NAMALWA (cell line): ENCODE results near the gene STARD3.
A peak's percentile ranks its signal among the peaks of the same experiment; 100 is the strongest.

ENCODE experiments used
- DNase-seq: peaks from one replicate; pipeline ENCODE4 v3.0.0-alpha.2; 2015; ENCODE audit warnings: low spot score

Gene STARD3

DNA sequence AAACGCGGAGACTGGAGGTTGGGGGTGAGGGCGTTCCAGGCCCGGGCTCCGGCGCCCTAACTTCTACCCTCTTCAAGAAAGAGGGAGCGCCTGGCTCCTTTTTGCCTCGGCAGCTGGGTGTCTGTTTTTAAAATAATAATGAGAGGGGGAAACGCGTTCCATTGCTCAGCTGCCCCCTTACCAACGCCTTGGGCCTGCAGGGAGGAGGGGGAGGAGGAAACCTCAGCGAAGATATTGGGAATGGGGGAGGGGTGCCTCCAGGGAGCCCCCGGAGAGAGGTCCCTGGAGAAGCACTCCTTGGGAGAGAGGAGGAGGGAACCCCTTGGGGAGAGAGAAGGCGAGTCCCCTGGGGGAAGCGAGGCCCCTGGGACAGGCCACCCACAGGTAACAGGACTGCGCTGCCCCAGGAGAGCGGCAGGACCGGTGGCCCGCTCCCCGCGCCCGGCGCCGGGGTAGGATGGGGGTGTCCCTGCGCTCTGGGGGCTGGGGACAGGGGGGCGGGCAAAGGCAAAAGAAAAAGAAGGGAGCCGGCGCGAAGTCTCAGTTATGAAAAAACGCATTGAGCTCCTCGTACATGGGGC is 31.9 kb upstream of the STARD3 start:
- DNase-seq: no peak

DNA sequence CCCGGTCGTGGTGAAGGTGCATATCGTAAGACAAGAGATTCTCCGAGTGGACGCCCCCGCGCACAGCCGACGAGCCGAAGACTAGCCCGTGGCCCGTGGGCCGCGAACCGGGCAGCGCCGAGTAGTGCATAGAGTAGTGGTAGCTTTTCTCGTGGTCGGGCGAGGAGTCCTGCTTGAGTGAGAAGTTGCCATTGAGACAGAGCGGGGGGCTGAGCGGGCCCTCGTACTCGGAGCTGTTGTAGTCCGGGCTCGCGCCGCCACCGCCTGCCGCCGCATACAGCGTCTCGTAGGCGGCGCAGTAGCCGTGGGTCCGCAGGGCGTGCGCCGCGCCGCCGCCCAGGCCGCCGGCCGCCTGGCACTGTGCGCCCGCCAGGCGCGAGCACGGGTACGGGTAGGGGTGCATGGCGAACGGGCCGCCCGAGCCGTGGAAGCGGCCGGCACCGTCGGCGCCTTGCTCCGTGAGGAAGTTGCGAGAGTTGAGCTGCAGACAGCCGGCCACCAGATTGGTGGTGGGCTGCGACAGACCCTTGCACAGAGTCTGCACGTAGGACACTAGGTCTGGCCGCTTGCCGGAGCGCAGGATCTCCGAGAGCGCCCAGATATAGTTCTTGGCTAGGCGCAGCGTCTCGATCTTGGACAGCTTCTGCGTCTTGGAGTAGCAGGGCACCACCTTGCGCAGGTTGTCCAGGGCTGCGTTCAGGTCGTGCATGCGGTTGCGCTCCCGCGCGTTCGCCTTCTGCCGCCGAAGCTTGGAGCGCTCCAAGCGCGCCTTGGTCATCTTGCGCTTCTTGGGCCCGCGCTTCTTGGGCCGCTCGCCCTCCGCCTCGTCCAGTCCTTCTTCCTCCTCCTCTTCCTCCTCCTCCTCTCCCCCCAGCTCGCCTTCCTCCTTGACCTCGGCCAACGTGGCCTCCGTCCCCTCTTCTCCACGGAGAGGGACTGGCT is 31.2 kb upstream of the STARD3 start:
- no peak for DNase-seq

DNA sequence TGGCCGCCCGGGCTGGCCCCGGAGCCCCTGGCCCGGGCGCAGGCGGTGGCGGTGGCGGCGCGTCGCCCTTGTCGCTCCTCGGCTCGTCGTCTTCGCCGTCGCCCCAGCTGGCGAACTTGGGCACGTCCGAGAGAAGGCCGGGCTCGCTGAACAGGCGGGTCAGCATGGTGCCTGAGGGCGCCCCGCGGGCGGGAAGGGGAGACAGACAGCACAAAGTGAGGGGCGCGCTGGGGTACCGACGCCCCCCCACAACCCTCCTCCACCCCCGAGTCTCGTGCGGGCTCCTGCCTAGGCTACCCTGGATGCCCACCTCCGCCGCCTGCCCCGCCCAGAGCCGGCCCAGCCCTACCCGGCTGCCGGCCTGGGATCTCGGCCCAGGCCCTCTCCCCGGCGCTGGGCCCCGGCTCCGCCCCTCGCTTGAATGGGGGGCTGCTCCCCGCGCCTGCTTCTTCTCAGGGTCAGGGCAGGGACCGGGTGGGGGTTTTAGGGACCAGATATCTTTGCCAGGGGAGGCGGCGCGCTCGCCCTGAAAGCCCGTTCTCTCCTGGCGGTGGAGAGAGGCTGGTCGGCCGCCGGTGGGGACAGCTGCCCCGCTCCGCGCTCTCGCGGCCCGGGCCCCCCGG is 30.4 kb upstream of the STARD3 start:
- no peak for DNase-seq

DNA sequence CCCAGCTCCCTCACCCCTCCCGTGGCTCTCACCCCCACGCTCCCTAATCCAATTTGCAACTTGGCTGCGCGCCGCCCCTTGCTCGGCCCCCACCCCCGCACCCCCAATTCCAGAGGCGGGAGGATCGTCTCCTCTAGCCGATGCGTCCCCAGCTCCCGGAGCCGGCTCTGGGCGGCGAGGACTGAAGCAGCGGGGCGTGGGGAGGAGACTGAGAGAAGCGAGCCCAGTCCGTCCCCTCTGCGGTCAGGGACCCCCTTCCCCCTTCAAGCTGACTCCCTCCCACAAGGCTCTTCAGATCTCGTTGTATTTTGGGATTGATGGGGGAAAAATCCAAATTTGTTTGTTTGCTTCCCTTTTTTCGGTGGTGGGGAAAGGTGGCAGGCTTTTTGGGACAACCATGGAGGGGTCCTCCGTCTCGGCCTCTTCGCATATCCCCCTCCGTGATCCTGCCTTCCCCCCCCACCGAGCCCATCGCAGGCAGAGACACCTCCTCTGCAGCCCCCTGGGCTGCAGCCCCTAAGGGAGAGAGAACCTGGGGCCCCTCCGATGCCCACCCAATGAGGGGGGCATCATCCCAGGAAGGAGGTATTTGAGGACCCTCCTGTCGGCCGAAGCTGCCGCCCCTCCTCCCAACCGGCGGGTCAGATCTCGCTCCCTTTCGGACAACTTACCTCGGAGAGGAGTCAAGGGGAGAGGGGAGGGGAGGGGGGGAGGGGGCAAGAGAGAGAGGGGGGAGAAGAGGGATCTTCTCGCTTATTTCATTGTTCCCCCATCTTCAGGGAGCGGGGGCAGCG is 29.7 kb upstream of the STARD3 start:
- no peak for DNase-seq

DNA sequence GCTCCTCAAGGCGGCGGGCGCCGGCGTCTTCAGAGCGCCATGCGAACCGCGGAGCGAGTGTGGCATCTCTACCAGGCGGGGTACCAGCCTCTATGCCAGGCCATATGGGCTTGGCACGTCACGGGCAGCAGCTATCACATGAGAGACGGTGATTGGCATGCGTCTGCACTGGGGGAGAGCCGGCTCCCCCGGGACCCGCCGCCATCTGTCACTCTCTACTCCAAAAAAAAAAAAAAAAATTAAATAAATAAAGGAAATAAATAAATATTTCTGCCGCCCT is 29.2 kb upstream of the STARD3 start, which contains the start of gene NEUROD2:
Gene NEUROD2, minus strand, starts transcription at position 70 of the 280 bp plus-strand sequence. CDS start 1,321 bp downstream, outside the sequence.
- DNase-seq: no peak

DNA sequence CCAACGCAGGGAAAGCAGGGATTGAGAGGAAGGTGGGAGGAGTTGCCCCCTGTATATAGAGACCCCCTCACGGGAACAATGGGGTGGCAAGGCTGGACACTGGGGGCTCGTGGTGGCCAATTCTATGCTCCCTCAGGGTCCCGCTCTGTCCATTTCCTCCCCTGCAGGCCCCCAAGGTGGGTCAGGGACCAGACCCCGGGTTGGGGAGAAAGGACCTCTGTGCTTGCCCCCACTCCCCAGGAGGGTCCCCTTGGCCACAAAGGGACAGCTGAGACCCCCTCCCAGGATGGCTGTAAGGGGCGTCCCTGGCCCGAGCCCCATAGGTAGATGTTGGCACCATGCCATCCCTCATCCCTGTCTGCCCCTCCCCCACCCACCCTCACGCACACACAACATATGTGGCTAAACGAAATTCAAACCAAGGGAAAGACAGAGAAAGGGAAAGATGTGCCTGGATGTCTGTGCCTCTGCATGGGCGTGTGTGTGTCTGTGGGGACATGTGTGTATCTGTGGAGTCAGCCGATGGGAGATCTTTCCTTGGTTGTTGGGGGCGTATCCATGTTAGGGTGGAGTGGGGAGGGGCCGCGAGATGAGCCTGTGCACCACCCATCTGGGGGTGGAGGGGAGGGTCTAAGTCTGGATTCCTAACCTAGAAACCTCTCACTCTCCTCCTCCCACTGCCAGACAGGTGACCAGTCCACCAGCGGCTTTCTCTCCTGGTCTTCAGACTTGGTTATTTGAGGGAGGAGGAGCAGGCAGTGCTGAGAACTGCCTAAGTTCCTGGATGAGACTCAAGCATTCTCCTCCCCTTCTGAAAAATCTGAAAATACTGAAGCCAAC is 28.6 kb upstream of the STARD3 start:
- DNase-seq: no peak

DNA sequence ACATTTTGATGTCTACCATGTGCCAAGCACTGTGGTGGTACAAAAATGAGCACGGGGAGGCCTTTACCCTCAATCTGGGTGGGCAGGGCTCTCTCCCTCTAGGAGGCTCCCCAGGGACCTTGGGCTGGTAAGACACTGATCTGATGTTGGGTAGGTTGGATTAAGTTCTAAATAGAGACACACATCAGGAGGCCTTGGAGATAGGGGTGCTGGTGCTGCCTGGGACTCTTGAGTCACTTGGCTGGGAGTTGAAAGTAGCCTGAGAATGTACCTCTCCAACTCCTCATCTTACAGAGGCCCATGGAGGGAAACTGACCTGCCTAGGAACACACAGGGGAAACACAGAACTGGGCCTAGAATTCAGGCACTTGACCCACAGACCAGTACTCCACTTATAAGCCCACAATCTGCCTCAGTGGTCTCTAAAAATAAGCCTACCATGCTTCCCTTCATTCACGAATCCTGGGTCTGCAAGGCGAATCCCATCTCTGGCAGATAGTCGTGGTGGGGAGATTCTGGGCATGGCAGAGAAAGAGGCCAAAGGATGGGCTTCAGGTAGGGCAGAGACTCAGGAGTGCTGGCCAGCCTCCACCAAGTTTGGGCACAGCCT is 27.4 kb upstream of the STARD3 start:
- no peak for DNase-seq

DNA sequence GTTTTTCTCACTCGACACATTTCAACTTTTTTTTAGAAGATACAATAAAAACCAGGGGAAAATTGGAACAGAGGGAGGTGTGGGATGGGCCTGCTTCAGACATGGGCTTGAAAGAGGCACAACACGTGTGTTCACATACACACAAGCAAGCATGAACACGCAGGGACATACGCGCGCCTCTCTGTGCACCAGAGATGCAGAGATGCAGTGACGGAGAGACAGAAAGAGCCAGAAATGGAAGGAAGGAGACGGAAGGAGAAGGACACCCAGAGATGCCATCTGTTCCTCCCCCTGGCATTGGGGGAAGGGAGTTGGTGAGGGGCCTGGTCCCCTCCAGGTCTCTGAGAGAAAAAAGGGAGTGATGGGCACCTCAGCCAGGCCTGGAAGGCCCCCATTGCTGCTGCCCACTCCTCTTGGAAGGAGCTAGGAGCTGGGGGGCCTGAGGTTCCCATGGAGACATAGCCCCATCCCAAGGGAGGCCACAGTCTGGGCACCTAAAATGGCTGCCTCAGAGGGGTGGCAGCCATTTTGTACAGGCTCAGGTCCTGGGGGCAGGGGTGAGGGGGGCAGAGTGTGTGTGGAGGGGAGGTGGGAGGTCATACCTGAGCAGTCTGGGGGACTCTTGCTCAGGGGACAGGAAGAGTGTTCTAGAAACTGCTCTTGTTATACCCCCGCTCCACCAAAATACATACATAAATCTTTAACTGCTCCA is 25.4 kb upstream of the STARD3 start:
- DNase-seq: no peak

DNA sequence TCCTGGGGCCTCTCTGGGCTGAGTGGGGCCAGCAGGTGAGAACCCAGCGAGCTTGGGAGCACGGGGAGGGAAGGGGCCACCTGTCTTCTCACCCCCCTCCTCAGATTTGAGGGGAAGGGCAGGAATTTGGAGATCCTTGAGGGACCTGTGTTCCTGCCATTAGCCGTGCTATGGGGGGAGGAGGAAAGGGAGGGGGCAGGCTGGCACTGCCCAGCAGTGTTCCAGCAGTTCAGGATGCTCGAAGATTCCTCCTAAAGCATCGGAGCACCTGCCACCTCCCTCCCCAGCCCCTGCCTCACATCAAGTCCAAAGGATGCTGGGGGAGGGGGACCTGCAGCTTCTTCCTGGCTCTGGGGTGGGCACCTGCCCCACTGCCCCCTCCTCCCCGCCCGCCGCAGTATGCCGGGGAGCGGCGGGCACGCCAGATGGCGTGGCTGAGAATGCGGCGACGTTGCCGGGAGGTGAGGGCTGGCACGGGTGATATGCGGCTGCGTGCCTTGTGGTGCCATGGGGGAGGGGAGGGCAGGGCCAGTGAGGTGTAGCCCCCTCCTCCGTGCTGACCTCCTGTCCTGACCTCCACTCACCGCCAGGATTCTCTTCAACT is 24.6 kb upstream of the STARD3 start:
- no peak for DNase-seq

DNA sequence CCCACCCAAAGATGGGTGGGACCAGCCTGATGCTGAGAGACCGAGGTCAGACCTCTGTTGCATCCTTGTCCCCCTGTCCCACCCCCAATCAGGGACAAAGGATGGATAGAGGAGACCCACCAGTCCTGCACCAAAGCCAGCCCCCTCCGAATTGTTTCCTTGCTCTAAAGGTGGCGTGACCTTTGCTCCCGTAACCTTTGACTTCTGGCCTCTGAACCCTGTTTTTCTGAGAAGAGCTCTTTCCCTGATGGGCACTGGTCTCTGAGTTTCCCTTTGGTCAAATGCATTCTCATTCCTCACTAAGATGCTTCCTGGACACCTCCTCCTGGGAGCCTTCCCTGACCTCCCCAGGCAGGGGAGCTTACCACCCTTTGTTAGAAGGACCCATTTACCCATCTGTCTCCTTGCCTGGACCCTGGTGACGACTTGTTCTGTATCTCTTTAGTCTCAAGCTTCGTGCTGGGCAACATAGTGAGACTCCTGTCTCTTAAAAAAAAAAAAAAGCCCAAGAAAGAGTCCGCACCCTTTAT is 23.9 kb upstream of the STARD3 start:
- DNase-seq: no peak

DNA sequence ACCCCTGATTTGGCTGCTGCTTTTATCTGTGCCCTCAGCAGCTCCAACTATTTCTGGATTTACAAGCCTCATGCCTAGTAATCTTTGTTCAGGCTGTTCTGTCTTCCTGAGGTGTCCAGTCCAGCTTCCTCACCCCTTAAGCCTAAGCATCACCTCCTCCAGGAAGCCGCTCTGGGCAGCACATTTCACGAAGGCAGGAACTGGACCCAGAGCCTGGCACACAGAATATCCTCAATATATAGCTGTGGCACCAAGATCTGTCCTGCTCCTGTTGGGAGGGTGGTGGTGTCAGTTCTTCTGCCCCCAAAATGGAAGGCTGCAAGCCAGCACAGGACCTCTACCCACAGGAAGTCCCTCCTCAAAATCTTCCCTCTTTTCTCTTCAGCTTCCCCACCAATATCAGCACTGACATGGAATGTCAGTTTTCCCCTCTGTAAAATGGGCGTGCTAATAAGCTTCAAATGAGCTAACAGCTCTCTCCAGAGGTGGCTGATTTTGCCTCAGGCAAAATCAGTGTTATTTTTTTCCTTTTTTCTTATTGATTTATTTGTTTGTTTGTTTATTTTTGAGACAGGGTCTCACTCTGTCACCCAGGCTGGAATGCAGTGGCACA is 22.3 kb upstream of the STARD3 start:
- DNase-seq: no peak

DNA sequence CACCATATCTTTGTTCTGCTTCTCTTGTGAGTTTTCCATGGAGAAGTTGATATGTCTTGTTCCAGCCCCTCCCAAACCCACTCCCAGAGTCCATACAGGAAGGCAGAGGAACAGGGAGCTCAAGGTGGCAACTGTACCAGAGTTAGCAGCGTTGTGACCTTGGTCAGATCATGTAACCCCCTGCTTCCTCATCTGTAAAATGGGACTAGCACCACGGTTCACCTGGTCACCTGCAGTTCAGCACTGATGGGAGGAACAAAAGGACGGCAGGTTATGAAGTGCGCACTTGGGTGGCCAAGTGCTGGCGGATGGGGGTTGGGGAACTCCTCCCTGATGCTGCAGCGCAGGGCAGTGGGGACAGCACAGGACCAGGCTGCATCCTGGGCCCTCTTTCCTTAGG is 21.5 kb upstream of the STARD3 start:
- no peak for DNase-seq

DNA sequence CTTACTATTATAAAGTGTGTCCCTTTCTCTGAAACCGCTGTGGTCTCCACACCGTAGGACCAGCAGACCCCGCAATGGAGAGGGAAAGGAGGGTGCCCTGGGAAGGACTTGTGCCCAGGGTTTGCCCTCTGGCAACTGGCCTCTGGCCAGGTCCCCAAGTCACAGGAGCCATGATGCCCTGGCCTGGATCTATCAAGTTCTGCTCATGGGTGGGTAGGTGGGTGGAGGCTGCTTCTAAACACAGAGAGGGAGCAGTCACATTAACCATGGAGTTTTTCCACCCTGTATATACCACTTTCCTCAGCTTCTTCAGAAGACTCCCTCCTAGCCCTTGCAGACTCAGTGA is 19.9 kb upstream of the STARD3 start:
- DNase-seq: no peak

DNA sequence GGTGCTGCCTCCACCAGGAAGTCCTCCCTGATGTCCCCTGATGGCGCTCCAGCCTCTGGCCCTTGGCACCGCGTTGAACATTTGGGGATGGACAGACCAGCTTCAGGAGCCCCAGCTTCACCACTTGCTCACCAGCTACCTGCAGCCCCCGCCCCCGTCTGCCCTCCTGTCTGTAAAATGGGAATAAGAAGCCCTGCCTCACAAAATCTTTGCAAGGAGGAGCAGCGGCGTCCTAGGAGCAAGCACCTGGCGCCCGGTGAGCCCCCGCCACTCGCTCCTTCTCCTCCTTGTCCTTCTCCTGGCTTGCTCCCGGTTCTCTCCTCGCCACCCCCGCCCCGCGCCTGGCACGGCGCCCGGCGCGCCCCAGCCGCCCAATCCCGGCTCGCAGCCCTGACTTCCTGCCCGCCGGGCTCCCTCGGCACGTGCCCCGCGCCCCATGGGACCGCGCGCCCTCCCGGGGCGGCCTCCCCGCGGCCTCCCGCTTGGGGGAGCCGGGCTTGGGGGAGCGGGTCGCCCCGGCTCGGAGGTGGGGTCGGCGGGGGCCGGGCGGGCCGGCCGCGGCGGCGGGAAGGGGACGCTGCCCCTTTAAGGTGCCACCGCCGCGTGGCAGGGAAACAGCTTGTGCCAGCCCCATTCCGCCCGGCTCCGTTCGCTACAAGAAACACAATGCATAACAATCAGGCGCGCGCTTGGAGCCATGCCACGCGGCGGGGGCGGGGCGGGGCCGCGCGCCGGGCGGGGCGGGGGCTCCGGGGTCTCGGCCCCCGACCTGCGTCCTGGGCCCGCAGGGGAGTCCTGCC is 19.3 kb upstream of the STARD3 start:
- DNase-seq: peak; percentile 66

DNA sequence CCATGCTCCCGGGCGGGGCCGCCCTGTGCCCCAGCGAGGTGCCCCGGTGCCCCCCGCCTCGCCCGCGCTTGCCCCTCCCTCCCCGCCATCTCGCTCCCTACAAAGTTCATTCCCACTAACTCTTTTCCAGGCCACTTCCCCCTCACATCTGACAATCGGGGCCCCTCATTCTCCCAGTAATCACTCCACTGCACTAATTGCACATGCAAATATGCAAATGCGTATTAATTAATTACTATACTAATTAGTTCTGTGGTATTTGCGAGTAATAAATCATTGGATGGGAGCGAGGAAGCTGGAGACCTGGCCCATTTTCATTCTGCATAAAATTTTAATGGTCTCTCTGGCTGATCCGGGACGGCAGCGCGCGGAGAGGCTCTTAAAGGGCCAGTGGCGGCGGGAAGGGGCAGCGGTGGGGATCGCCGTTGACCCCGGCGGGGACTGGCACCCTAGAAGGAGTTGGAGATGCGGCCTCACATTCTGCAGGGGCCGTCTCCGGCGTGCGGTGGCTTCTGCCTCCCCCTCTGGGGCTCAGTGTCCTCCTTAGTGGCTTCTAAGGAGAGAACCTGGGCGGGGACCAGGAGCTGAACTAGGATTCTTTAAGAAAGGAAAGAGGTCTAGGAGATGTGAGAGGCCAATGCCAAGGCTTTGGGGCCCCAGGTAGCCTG is 18.6 kb upstream of the STARD3 start:
- DNase-seq: peak; percentile 33

DNA sequence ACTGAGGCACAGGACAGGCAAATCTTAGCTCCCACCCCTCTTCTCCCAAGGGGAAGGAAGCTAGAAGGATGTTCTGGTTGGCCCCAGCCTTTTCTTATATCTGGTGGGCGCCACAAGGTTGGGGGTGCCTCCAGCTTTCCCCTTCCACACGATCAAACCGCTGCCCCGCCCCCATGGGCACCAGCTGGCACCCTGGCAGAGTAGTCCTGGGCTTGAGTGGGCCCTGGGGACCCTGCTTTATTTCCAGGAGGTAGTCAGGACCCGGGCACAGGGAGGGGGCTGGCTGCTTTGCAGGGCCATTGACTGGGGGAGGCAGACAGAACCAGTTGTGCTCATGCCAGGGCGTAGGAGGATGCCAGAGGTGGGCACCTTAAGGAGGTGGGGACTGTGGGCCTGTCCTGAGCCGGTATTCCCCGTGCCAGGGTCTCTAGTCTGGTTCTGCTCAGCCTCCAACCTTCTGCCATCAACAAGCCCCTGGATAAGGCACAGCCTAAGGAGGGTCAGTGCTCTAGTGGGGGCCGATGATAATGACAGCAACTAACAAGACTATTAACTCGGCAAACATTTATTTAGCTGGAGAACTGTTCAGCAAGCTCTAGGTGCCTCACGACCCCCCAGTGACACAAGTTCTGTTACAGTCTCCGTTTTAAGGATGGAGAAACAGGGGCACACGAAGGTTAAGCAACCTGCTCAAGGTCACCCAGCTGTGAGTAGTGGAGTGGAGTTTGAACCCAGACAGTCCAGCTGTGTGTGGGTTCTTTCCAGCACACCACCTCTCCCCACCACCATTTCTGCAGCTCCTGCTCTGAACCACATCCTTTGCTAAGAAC is 17.8 kb upstream of the STARD3 start:
- peak; percentile 38 for DNase-seq

DNA sequence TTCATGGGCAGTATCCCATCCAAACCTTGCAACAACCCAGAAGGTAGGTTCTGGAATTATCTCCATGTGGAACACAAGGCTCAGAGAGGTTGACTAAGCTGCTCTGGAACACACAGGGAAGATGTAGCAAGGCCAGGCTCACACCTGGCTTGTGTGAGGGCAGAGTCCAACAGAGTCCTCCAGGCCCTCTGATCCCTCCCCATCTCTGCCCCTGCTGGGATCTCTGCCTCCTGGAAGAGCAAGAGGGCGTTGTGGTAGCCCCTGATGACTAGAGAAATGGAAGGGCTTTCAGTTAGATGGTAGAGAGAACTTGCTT is 17.2 kb upstream of the STARD3 start:
- DNase-seq: no peak
